NB4 (cell line): ENCODE measurements around the gene REN.

Source experiments
- MYC ChIP-seq: IDR thresholded peaks from 2 replicates; pipeline ENCODE4 v1.6.1; 2011; ENCODE audit warnings: low read depth, low read length
- POLR2A ChIP-seq: IDR thresholded peaks from 2 replicates; pipeline ENCODE4 v1.6.1; 2011; ENCODE audit warnings: mild to moderate bottlenecking; ENCODE audit not compliant: insufficient read length; ENCODE audit errors: extremely low read depth
- TF ChIP-seq, protein P1 (sequence below): IDR thresholded peaks from one replicate; pipeline ENCODE4 v1.5.1; 2012; ENCODE audit warnings: low read depth, low read length

DNA sequence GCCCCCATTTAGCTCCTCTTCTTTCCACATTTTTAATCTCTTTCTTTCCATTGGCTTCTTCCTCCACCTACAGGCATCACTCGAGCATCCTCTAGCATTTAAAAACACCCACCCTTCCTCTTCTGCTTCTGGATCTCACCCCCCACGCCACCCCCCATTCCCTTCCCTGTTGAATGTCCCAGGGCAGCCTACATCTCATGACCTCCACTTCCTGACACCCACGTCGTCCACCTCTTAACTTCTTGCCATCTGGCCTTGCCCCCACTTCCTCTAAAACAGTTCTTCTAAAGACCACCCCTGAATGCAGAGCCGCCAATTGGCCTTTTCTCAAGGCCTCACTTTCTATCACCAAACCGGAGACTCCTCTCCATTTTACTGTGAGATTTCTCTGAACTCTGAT lies 8.2 kb downstream of the REN start:
- TF ChIP-seq, protein P1, sequence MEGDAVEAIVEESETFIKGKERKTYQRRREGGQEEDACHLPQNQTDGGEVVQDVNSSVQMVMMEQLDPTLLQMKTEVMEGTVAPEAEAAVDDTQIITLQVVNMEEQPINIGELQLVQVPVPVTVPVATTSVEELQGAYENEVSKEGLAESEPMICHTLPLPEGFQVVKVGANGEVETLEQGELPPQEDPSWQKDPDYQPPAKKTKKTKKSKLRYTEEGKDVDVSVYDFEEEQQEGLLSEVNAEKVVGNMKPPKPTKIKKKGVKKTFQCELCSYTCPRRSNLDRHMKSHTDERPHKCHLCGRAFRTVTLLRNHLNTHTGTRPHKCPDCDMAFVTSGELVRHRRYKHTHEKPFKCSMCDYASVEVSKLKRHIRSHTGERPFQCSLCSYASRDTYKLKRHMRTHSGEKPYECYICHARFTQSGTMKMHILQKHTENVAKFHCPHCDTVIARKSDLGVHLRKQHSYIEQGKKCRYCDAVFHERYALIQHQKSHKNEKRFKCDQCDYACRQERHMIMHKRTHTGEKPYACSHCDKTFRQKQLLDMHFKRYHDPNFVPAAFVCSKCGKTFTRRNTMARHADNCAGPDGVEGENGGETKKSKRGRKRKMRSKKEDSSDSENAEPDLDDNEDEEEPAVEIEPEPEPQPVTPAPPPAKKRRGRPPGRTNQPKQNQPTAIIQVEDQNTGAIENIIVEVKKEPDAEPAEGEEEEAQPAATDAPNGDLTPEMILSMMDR: no peak
- no peak for TF ChIP-seq POLR2A
- TF ChIP-seq MYC: no peak
